DLD1 (cell line): ENCODE results near the gene CACNA1G.

Source experiments
- in situ Hi-C: cut with HindIII; loops from 2 replicates; pipeline ENCODE4 v1.10.0; 2017; ENCODE audit warnings: low sequenced_read_pairs

CACNA1G gene

DNA sequence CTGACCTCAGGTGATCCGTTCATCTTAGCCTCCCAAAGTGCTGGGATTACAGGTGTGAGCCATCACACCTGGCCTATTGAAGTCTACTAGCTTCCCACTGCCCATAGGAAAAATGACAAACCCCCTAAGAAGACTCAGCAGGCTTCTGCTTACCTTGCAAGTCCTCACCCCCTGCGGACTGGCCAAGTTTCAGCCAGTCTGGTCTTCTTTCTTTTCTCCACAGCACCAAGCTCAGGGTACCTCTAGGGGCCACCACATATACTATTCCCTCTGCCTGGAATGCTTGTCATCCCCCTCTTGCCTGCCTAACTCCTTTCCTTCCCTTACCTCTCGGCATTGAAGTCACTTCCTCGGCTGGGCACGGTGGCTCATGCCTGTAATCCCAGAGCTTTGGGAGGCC lies 105.3 kb downstream of the CACNA1G start:
- in situ Hi-C loops = no loop called here

DNA sequence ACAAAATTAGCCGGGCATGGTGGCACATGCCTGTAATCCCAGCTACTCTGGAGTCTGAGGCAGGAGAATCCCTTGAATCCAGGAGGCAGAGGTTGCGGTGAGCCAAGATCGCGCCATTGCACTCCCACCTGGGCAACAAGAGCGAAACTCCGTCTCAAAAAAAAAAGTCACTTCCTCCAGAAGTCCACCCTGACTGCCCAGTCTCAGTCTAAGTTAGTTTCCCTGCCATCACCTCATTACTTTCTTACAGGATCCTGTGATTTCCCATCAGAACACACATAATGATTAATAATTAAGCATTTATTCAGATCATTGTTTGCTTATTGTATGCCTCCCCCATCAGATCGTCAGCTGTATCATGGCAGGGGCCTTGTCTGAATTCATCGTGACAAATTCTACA lies 105.8 kb downstream of the CACNA1G start:
- in situ Hi-C loops = no loop called here

DNA sequence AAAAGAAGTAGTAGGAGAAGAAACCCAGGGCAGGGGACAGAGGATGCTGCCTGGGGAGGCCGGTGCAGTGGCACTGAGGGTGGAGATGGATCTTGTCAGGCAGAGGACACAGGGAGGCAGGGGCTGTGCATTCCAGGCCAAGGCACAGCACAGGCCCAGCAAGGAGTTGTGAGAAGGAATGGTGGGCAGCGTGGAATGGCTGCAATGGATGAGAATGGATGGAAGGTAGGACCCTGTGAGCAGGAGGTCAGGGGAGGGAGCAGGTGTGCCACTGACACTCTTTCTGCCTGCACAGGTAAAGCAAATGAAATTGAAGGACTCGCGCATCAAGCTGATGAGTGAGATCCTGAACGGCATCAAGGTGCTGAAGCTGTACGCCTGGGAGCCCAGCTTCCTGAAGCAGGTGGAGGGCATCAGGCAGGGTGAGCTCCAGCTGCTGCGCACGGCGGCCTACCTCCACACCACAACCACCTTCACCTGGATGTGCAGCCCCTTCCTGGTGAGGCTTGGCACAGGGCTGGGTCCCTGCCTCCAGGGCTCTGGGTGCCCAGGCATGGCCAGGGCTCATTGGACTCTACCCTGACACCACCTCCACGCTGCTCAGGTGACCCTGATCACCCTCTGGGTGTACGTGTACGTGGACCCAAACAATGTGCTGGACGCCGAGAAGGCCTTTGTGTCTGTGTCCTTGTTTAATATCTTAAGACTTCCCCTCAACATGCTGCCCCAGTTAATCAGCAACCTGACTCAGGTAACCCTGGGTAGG lies 106.9 kb downstream of the CACNA1G start:
- in situ Hi-C loops = no loop called here

DNA sequence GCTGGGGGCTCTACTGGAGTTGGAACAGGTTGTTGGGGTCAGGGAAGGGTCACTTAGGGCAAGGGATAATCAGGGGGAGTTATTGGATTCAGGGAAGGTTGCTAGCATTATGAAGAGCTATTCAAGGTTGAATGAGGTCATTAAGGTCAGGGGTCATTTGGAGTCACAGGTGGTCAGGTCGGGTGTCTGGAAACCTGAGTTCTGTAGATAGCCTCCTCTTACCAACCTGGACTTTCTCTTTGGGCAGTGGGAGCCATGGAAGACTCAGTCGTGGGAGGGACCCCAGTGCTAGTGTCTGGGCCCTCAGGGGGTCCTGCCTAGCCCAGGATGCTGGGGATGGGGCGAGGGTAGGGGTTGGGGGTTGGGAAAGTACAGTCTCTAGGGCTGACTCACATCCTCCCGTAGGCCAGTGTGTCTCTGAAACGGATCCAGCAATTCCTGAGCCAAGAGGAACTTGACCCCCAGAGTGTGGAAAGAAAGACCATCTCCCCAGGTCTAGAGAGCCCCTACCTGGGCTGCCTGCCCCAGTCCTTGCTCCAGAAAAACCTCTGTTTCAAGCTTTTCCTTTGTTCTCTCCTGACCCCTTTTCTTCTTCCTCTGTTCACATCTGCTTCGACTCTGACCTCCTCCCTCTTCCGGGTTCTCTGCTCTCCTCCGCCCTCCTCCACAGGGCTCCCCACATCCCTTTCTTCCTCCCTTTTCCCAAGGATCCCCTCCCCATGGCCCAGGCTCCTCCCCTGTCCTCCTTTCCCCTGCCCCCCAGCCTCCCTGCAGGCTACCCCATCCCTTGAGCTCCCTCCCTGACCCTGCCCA lies 107.7 kb downstream of the CACNA1G start:
- in situ Hi-C loops = no loop called here

- in situ Hi-C loops = no loop called here
Observed at GRCh38 chr17:50668838-50669581, 108.5 kb downstream of the CACNA1G start.

- in situ Hi-C loops = no loop called here
Observed at GRCh38 chr17:50672071-50672470, 111.6 kb downstream of the CACNA1G start.

GRCh38 chr17:50672831-50673551 lies 112.5 kb downstream of the CACNA1G start:
- in situ Hi-C loops = no loop called here

DNA sequence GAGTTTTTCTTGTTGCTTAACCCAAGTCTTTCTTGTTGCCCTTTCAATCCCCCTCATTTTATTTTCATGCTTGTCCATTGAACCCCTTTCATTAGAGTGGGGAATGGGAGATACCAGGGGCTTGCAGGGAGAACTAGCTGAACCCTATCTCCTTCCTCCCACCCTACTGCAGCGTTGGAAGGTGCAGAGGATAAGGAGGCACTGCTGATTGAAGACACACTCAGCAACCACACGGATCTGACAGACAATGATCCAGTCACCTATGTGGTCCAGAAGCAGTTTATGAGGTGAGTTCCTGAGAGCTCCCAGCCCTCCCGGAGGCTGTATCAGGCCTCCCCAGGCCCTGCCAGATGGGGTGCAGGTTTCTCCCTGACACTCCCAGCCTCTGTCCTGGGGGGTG lies 114.7 kb downstream of the CACNA1G start:
- in situ Hi-C loops = no loop called here

- in situ Hi-C loops = no loop called here
Observed at GRCh38 chr17:50675627-50676026, 115.1 kb downstream of the CACNA1G start.

- in situ Hi-C loops = no loop called here
Observed at GRCh38 chr17:50676065-50676975, 115.8 kb downstream of the CACNA1G start.
